Mesenchymal stem cell (in vitro differentiated cells and primary cell): Measurements from ENCODE around the gene GALNT18.

Experiments used
- DNase-seq: peaks from one replicate; pipeline ENCODE4 v3.0.0-alpha.2; 2013
- H2AFZ ChIP-seq: one replicate; pipeline ENCODE4 v1.6.1; 2013; ENCODE audit warnings: low read depth, mild to moderate bottlenecking, control low read depth, inconsistent platforms, low read length, moderate library complexity
- H2AK5ac ChIP-seq: 2 replicates; pipeline ENCODE4 v1.6.1; 2013; ENCODE audit warnings: low read length, moderate library complexity, mild to moderate bottlenecking, inconsistent platforms; ENCODE audit not compliant: severe bottlenecking
- H2BK120ac ChIP-seq: one replicate; pipeline ENCODE4 v1.6.1; 2013; ENCODE audit warnings: low read depth, mild to moderate bottlenecking, inconsistent platforms, low read length, moderate library complexity
- H2BK12ac ChIP-seq, 2 experiments: one replicate each; pipeline ENCODE4 v1.6.1; 2013; ENCODE audit warnings: inconsistent platforms in 2 of 2, low read length in 2 of 2, mild to moderate bottlenecking in 2 of 2, moderate library complexity in 2 of 2, control low read depth in 1 of 2
- H2BK15ac ChIP-seq: one replicate; pipeline ENCODE4 v1.6.1; 2013; ENCODE audit warnings: mild to moderate bottlenecking, low read depth, inconsistent platforms; ENCODE audit not compliant: poor library complexity, severe bottlenecking
- H2BK5ac ChIP-seq: 2 replicates; pipeline ENCODE4 v1.6.1; 2013; ENCODE audit warnings: low read depth, mild to moderate bottlenecking, low read length, control low read depth, inconsistent platforms; ENCODE audit not compliant: poor library complexity, severe bottlenecking
- H3K14ac ChIP-seq, 2 experiments: one replicate each; pipeline ENCODE4 v1.6.1; 2013; ENCODE audit warnings: inconsistent platforms in 2 of 2, low read length in 2 of 2, control low read depth in 1 of 2, mild to moderate bottlenecking in 1 of 2, moderate library complexity in 1 of 2
- H3K18ac ChIP-seq, 2 experiments: one replicate each; pipeline ENCODE4 v1.6.1; 2013; ENCODE audit warnings: inconsistent platforms in 2 of 2, low read length in 2 of 2, control low read depth in 1 of 2, low read depth in 1 of 2, mild to moderate bottlenecking in 1 of 2
- H3K23ac ChIP-seq, 2 experiments: one replicate each; pipeline ENCODE4 v1.6.1; 2013; ENCODE audit warnings: inconsistent platforms in 2 of 2, low read length in 2 of 2, mild to moderate bottlenecking in 2 of 2, moderate library complexity in 2 of 2, control low read depth in 1 of 2
- H3K27ac ChIP-seq: 2 replicates; pipeline ENCODE4 v1.5.1; 2013; ENCODE audit warnings: mild to moderate bottlenecking, moderate library complexity, low read length, control low read depth, inconsistent platforms; ENCODE audit not compliant: poor library complexity, severe bottlenecking
- H3K27me3 ChIP-seq, 2 experiments: 2 replicates each; pipeline versions ENCODE4 v1.6.1 to v1.7.0; 2013; ENCODE audit warnings: low read length in 2 of 2, mild to moderate bottlenecking in 2 of 2, moderate library complexity in 2 of 2, control low read depth in 1 of 2, inconsistent platforms in 1 of 2; ENCODE audit not compliant: control insufficient read depth in 1 of 2, insufficient read depth in 1 of 2
- H3K36me3 ChIP-seq, 2 experiments: 2 replicates each; pipeline versions ENCODE4 v1.6.1 to v1.7.0; 2013; ENCODE audit warnings: low read length in 2 of 2, control low read depth in 1 of 2, inconsistent platforms in 1 of 2, low read depth in 1 of 2, mild to moderate bottlenecking in 1 of 2; ENCODE audit not compliant: insufficient read depth in 2 of 2, control insufficient read depth in 1 of 2
- H3K4ac ChIP-seq, 2 experiments: one replicate each; pipeline ENCODE4 v1.6.1; 2013; ENCODE audit warnings: inconsistent platforms in 2 of 2, low read length in 2 of 2, mild to moderate bottlenecking in 2 of 2, moderate library complexity in 2 of 2, control low read depth in 1 of 2, low read depth in 1 of 2
- H3K4me1 ChIP-seq: 2 replicates; pipeline ENCODE4 v1.6.1; 2013; ENCODE audit warnings: low read depth, low read length, control low read depth; ENCODE audit not compliant: control insufficient read depth, insufficient read depth
- H3K4me2 ChIP-seq: 2 replicates; pipeline ENCODE4 v1.6.1; 2013; ENCODE audit warnings: low read length, mild to moderate bottlenecking, inconsistent platforms; ENCODE audit not compliant: poor library complexity, severe bottlenecking
- H3K4me3 ChIP-seq, 2 experiments: 2 replicates each; pipeline versions ENCODE4 v1.5.1 to v1.7.0; 2013; ENCODE audit warnings: low read length in 2 of 2, mild to moderate bottlenecking in 2 of 2, control low read depth in 1 of 2, low read depth in 1 of 2; ENCODE audit not compliant: insufficient read depth in 1 of 2
- H3K79me1 ChIP-seq: replicated peaks from 2 replicates; pipeline ENCODE4 v1.6.1; 2013; ENCODE audit warnings: mild to moderate bottlenecking, control low read depth, low read length, inconsistent platforms; ENCODE audit not compliant: poor library complexity, severe bottlenecking
- H3K9ac ChIP-seq: 2 replicates; pipeline ENCODE4 v1.7.0; 2013; ENCODE audit warnings: mild to moderate bottlenecking, low read length, moderate library complexity
- H3K9me3 ChIP-seq: 2 replicates; pipeline ENCODE4 v1.7.0; 2013; ENCODE audit warnings: mild to moderate bottlenecking, low read length; ENCODE audit not compliant: control insufficient read depth
- H4K8ac ChIP-seq: one replicate; pipeline ENCODE4 v1.6.1; 2013; ENCODE audit warnings: inconsistent platforms, mild to moderate bottlenecking, low read length, moderate library complexity
- H4K91ac ChIP-seq: one replicate; pipeline ENCODE4 v1.6.1; 2013; ENCODE audit warnings: mild to moderate bottlenecking, low read length, inconsistent platforms
- WGBS: methylation state at CpG from one replicate; pipeline ENCODE4 v1.1.7; 2013; ENCODE audit warnings: mixed read lengths; 5-methylcytosine and 5-hydroxymethylcytosine counted together

GALNT18 gene

GRCh38 chr11:11349870-11350337, 271.9 kb downstream of the GALNT18 start:
- Histone ChIP-seq H2BK12ac (peak overlapping the region in 1 of 2 experiments; percentile 29), H3K27me3 (peaks cover 11 to 24% of the 10 kb centered on the region in 2 experiments), H3K14ac (no peak overlapping the region), H3K4me2 (no peak overlapping the region), H2AK5ac (no peak overlapping the region), H2AFZ (no peak overlapping the region), H3K9ac (no peak overlapping the region), H2BK120ac (no peak overlapping the region), H3K27ac (no peak overlapping the region), H3K36me3 (no peaks in the 10 kb centered on the region), H3K9me3 (no peaks in the 10 kb centered on the region), H2BK15ac (no peak overlapping the region), H3K79me1 (no peaks in the 10 kb centered on the region), H2BK5ac (no peak overlapping the region), H3K23ac (no peak overlapping the region), H3K18ac (no peak overlapping the region), H4K8ac (no peak overlapping the region), H3K4me1 (peaks cover 4% of the 10 kb centered on the region), H3K4ac (no peak overlapping the region), H3K4me3 (no peak overlapping the region), H4K91ac (no peak overlapping the region)
- WGBS, result 0% methylated on average over 1 of the region's 1 CpG
- DNase-seq, result peak; percentile 87

- H4K8ac ChIP-seq, result no peak overlapping the region
- H2BK120ac ChIP-seq, result no peak overlapping the region
- no peaks in the 10 kb centered on the region for H3K9me3 ChIP-seq
- H3K4ac ChIP-seq, result no peak overlapping the region
- no peak overlapping the region for H2BK15ac ChIP-seq
- H3K27ac ChIP-seq, result no peak overlapping the region
- peaks cover 14 to 25% of the 10 kb centered on the region in 2 experiments for H3K27me3 ChIP-seq
- H2AK5ac ChIP-seq, result no peak overlapping the region
- H3K14ac ChIP-seq, result no peak overlapping the region
- DNase-seq, result peak; percentile 72
- H2BK5ac ChIP-seq, result no peak overlapping the region
- no peak overlapping the region for H3K23ac ChIP-seq
- H3K18ac ChIP-seq, result no peak overlapping the region
- H3K36me3 ChIP-seq, result no peaks in the 10 kb centered on the region
- H3K79me1 ChIP-seq, result no peaks in the 10 kb centered on the region
- peak overlapping the region in 1 of 2 experiments; percentile 11 for H2BK12ac ChIP-seq
- 50% methylated on average over 10 of the region's 12 CpGs for WGBS
- peaks cover 4% of the 10 kb centered on the region for H3K4me1 ChIP-seq
- H2AFZ ChIP-seq, result no peak overlapping the region
- H3K4me2 ChIP-seq, result no peak overlapping the region
- no peak overlapping the region for H4K91ac ChIP-seq
- no peak overlapping the region for H3K4me3 ChIP-seq
- no peak overlapping the region for H3K9ac ChIP-seq
These were observed 272.5 kb downstream of the GALNT18 start for GRCh38 chr11:11349106-11349825.

DNA sequence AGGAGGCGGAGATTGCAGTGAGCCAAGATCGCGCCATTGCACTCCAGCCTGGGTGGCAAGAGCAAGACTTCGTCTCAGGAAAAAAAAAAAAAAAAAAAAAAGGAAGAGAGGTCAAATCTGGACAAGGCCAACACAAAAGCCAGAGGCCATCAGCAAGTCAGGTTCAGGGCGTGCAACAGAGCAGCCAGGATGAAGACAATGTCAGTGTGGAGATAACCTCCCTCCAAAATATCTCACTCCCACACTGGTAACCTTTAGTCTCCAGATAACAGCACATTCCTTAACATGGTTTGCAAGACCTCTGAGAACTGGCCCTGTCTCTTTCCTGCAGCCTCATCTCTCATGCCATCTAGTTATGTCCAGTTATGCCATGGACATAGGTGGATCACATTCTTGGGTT, 273.5 kb downstream of the GALNT18 start:
- Histone ChIP-seq H3K4me1 (peaks cover 4% of the 10 kb centered on the region), H3K4me3 (no peak overlapping the region), H3K9me3 (no peaks in the 10 kb centered on the region), H3K36me3 (no peaks in the 10 kb centered on the region), H2BK120ac (no peak overlapping the region), H2BK5ac (no peak overlapping the region), H3K27me3 (peaks cover 17 to 28% of the 10 kb centered on the region in 2 experiments), H3K4ac (no peak overlapping the region), H2AFZ (no peak overlapping the region), H4K91ac (peak overlapping the region; percentile 65), H3K79me1 (no peaks in the 10 kb centered on the region), H2BK15ac (peak overlapping the region; percentile 61), H3K9ac (no peak overlapping the region), H2BK12ac (peak overlapping the region in 1 of 2 experiments; percentile 82), H3K18ac (peak overlapping the region in 1 of 2 experiments; percentile 57), H4K8ac (peak overlapping the region; percentile 28), H3K14ac (no peak overlapping the region), H2AK5ac (no peak overlapping the region), H3K4me2 (no peak overlapping the region), H3K23ac (no peak overlapping the region), H3K27ac (no peak overlapping the region)
- WGBS, result 86% methylated on average over 5 of the region's 5 CpGs
- no peak for DNase-seq

- Histone ChIP-seq H2BK12ac (no peak overlapping the region), H3K4ac (no peak overlapping the region), H3K9me3 (no peaks in the 10 kb centered on the region), H2AK5ac (no peak overlapping the region), H3K14ac (no peak overlapping the region), H3K4me1 (peaks cover 4% of the 10 kb centered on the region), H3K9ac (no peak overlapping the region), H3K27me3 (peaks cover 17 to 28% of the 10 kb centered on the region in 2 experiments), H2AFZ (no peak overlapping the region), H2BK15ac (no peak overlapping the region), H3K27ac (no peak overlapping the region), H3K36me3 (no peaks in the 10 kb centered on the region), H2BK120ac (no peak overlapping the region), H3K18ac (no peak overlapping the region), H3K23ac (no peak overlapping the region), H3K79me1 (no peaks in the 10 kb centered on the region), H4K91ac (no peak overlapping the region), H2BK5ac (no peak overlapping the region), H3K4me3 (no peak overlapping the region), H3K4me2 (no peak overlapping the region), H4K8ac (no peak overlapping the region)
- WGBS, result 86% methylated on average over 5 of the region's 7 CpGs
- no peak for DNase-seq
These were observed 274.2 kb downstream of the GALNT18 start for GRCh38 chr11:11347592-11347991.
